Ishikawa (cell line): ENCODE measurements around the gene DGKD.

Experiments used
- EP300 ChIP-seq: IDR thresholded peaks from 2 replicates; pipeline ENCODE4 v1.6.1; 2012; ENCODE audit warnings: borderline replicate concordance
- NFIC ChIP-seq: IDR thresholded peaks from 2 replicates; pipeline ENCODE4 v1.6.1; 2012
- RAD21 ChIP-seq: IDR thresholded peaks from 2 replicates; pipeline ENCODE4 v1.6.1; 2012; ENCODE audit warnings: low read depth
- TEAD4 ChIP-seq: IDR thresholded peaks from 2 replicates; pipeline ENCODE4 v1.6.1; 2012

DNA sequence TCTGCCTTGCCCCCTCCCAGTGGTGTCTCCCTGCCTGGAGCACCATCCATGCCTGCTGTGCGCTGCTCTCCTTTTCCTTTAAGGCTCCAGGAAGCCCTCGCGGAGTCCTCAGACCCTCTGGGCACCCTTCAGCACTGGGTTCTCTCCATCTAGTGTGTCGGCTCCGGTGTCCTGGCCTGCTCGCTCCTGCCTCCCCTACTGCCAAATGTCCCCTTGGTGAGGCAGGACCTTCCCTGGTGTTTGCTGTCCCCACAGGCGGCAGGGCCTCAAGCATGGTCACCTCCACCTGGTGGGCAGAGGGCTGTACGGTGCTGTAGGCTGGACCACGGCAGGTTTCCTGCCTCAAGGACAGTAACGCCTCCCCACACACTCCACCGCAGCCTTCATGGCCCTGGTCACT is 90.2 kb downstream of the DGKD start:
- TF ChIP-seq RAD21 (no peak), NFIC (no peak), EP300 (no peak), TEAD4 (no peak)
